ENCODE results near the gene LRRC45. TPM values are rescaled to one million over a fixed set of nuclear protein-coding genes. Genes with fewer than 3 reads are reported as not detected.
"Not testable (repeated sequence)": the region's sequence is repeated elsewhere in the genome, so short reads cannot be mapped to it uniquely, and the experiment has no call there.

LRRC45 gene
- total RNA-seq, 1 donor from 2014 or later, result 8.2 TPM

GRCh38 chr17:82035488-82035887 lies 12.4 kb downstream of the LRRC45 start:
- H3K27me3 Mint-ChIP-seq (ENCODE audit: low read depth), result no peaks in the 10 kb centered on the region
- no peak for TF ChIP-seq CTCF (IDR thresholded peaks at IDR 0.05)
- no peaks in the 10 kb centered on the region for H3K36me3 Mint-ChIP-seq (ENCODE audit: low read depth)
- no peaks in the 10 kb centered on the region for H3K9me3 Mint-ChIP-seq (ENCODE audit: low read depth)
- no peak for DNase-seq (ENCODE audit: low spot score)
- H3K4me3 Mint-ChIP-seq (ENCODE audit: unreplicated experiment), result no peak overlapping the region
- H3K4me1 Mint-ChIP-seq (ENCODE audit: low read depth), result peaks cover 16% of the 10 kb centered on the region
- no peak overlapping the region for H3K27ac Mint-ChIP-seq (ENCODE audit: unreplicated experiment)

GRCh38 chr17:82035956-82036633 lies 13.0 kb downstream of the LRRC45 start:
- no peaks in the 10 kb centered on the region for H3K27me3 Mint-ChIP-seq (ENCODE audit: low read depth)
- H3K27ac Mint-ChIP-seq (ENCODE audit: unreplicated experiment), result no peak overlapping the region
- no peak for TF ChIP-seq CTCF (IDR thresholded peaks at IDR 0.05)
- no peaks in the 10 kb centered on the region for H3K36me3 Mint-ChIP-seq (ENCODE audit: low read depth)
- H3K9me3 Mint-ChIP-seq (ENCODE audit: low read depth), result no peaks in the 10 kb centered on the region
- no peak for DNase-seq (ENCODE audit: low spot score)
- peak overlapping the region; percentile 70 for H3K4me3 Mint-ChIP-seq (ENCODE audit: unreplicated experiment)
- H3K4me1 Mint-ChIP-seq (ENCODE audit: low read depth), result peaks cover 14% of the 10 kb centered on the region

- H3K4me1 Mint-ChIP-seq (ENCODE audit: low read depth), result peaks cover 14% of the 10 kb centered on the region
- no peak for DNase-seq (ENCODE audit: low spot score)
- no peaks in the 10 kb centered on the region for H3K36me3 Mint-ChIP-seq (ENCODE audit: low read depth)
- no peak overlapping the region for H3K27ac Mint-ChIP-seq (ENCODE audit: unreplicated experiment)
- no peaks in the 10 kb centered on the region for H3K27me3 Mint-ChIP-seq (ENCODE audit: low read depth)
- H3K4me3 Mint-ChIP-seq (ENCODE audit: unreplicated experiment), result peak overlapping the region; percentile 70
- H3K9me3 Mint-ChIP-seq (ENCODE audit: low read depth), result no peaks in the 10 kb centered on the region
- TF ChIP-seq CTCF (IDR thresholded peaks at IDR 0.05), result no peak
Measured at GRCh38 chr17:82036634-82037091, 13.6 kb downstream of the LRRC45 start.

- no peak for DNase-seq (ENCODE audit: low spot score)
- TF ChIP-seq CTCF (IDR thresholded peaks at IDR 0.05), result peak; percentile 93
- no peaks in the 10 kb centered on the region for H3K9me3 Mint-ChIP-seq (ENCODE audit: low read depth)
- H3K27ac Mint-ChIP-seq (ENCODE audit: unreplicated experiment), result peak within 1 kb of the TSS; percentile 96
- peaks cover 13% of the 10 kb centered on the region for H3K4me1 Mint-ChIP-seq (ENCODE audit: low read depth)
- H3K27me3 Mint-ChIP-seq (ENCODE audit: low read depth), result no peaks in the 10 kb centered on the region
- no peaks in the 10 kb centered on the region for H3K36me3 Mint-ChIP-seq (ENCODE audit: low read depth)
- H3K4me3 Mint-ChIP-seq (ENCODE audit: unreplicated experiment), result peak within 1 kb of the TSS; percentile 70
Measured at GRCh38 chr17:82037092-82037888, 14.2 kb downstream of the LRRC45 start, which contains the start of gene DCXR. Gene DCXR, minus strand, starts transcription at chr17:82037697. Its CDS starts 15 bp downstream, at chr17:82037682.

- no peak for TF ChIP-seq CTCF (IDR thresholded peaks at IDR 0.05)
- no peaks in the 10 kb centered on the region for H3K27me3 Mint-ChIP-seq (ENCODE audit: low read depth)
- H3K4me3 Mint-ChIP-seq (ENCODE audit: unreplicated experiment), result peak overlapping the region; percentile 68
- no peak for DNase-seq (ENCODE audit: low spot score)
- no peaks in the 10 kb centered on the region for H3K36me3 Mint-ChIP-seq (ENCODE audit: low read depth)
- peaks cover 10% of the 10 kb centered on the region for H3K4me1 Mint-ChIP-seq (ENCODE audit: low read depth)
- peak overlapping the region; percentile 96 for H3K27ac Mint-ChIP-seq (ENCODE audit: unreplicated experiment)
- H3K9me3 Mint-ChIP-seq (ENCODE audit: low read depth), result no peaks in the 10 kb centered on the region
Measured at GRCh38 chr17:82037889-82038195, 14.7 kb downstream of the LRRC45 start.

GRCh38 chr17:82038796-82039409 lies 15.8 kb downstream of the LRRC45 start:
- H3K9me3 Mint-ChIP-seq (ENCODE audit: low read depth); H3K4me3 Mint-ChIP-seq (ENCODE audit: unreplicated experiment); H3K4me1 Mint-ChIP-seq (ENCODE audit: low read depth); DNase-seq (ENCODE audit: low spot score); H3K27ac Mint-ChIP-seq (ENCODE audit: unreplicated experiment); H3K36me3 Mint-ChIP-seq (ENCODE audit: low read depth); H3K27me3 Mint-ChIP-seq (ENCODE audit: low read depth): not testable (repeated sequence)
